Measurements from ENCODE around the gene SP6. TPM values are rescaled to one million over a fixed set of nuclear protein-coding genes. Genes with fewer than 3 reads are reported as not detected.

The SP6 gene
- total RNA-seq, 4 donors from 2014 or later = under 0.01 to 0.71 (median 0.25) TPM

- Histone ChIP-seq H3K27ac (replicated peaks in 1 of 4) (no peak overlapping the region), H3K27me3 (peaks cover 0 to 96% (median 29%) of the 10 kb centered on the region in 4 donors), H3K4me3 (no peak overlapping the region), H3K4me1 (peaks cover 5 to 9% (median 7%) of the 10 kb centered on the region in 4 donors), H3K36me3 (no peaks in the 10 kb centered on the region), H3K9me3 (no peaks in the 10 kb centered on the region)
- TF ChIP-seq POLR2AphosphoS5 (IDR thresholded peaks at IDR 0.05) (no peak), EP300 (IDR thresholded peaks at IDR 0.05) (no peak), POLR2A (IDR thresholded peaks at IDR 0.05; ENCODE audit: low read depth) (no peak), CTCF (IDR thresholded peaks at IDR 0.05) (no peak)
- no peak for DNase-seq (ENCODE audit: extremely low spot score)
- intact Hi-C loops (cut with DNase I) = no loop called here
Observed at GRCh38 chr17:47871048-47871447, 20.1 kb upstream of the SP6 start.

DNA sequence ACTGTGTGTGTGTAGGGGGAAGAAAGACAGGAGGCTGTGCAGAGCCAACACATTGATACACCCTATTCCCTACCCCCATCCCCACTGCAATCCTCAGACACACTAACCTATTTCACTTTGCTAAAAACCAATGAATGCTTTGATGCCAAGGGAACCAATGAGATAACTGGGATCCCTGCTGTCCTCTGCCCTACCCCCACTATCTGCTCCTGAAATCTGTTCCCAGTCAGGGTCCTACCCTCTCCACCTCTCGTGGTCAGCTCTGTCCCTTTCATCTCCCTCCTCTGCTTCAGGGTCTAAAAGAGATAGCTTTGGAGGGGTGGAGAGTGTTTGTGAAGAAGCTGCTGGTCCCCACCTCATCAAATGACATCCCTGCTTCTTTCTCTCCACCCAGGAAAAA, 19.1 kb upstream of the SP6 start:
- no peak for DNase-seq (ENCODE audit: extremely low spot score)
- 18% methylated on average over 1 of the region's 1 CpG for WGBS
- no peak for TF ChIP-seq CTCF (IDR thresholded peaks at IDR 0.05)
- TF ChIP-seq POLR2A (IDR thresholded peaks at IDR 0.05; ENCODE audit: low read depth) = no peak
- no peak for TF ChIP-seq POLR2AphosphoS5 (IDR thresholded peaks at IDR 0.05)
- no peak for TF ChIP-seq EP300 (IDR thresholded peaks at IDR 0.05)
- peaks cover 0 to 96% (median 25%) of the 10 kb centered on the region in 4 donors for H3K27me3 ChIP-seq
- no peak overlapping the region for H3K27ac ChIP-seq (replicated peaks in 1 of 4)
- H3K9me3 ChIP-seq = no peaks in the 10 kb centered on the region
- H3K4me3 ChIP-seq = no peak overlapping the region
- intact Hi-C loops (cut with DNase I) = no loop called here
- H3K4me1 ChIP-seq = peaks cover 5 to 9% (median 7%) of the 10 kb centered on the region in 4 donors
- no peaks in the 10 kb centered on the region for H3K36me3 ChIP-seq

- Histone ChIP-seq H3K4me3 (no peak overlapping the region), H3K36me3 (no peaks in the 10 kb centered on the region), H3K4me1 (peaks cover 5 to 9% (median 7%) of the 10 kb centered on the region in 4 donors), H3K27me3 (peaks cover 0 to 94% (median 21%) of the 10 kb centered on the region in 4 donors), H3K27ac (replicated peaks in 1 of 4) (no peak overlapping the region), H3K9me3 (no peaks in the 10 kb centered on the region)
- TF ChIP-seq POLR2AphosphoS5 (IDR thresholded peaks at IDR 0.05) = no peak
- no peak for TF ChIP-seq POLR2A (IDR thresholded peaks at IDR 0.05; ENCODE audit: low read depth)
- TF ChIP-seq EP300 (IDR thresholded peaks at IDR 0.05) = no peak
- no peak for TF ChIP-seq CTCF (IDR thresholded peaks at IDR 0.05)
- DNase-seq (ENCODE audit: extremely low spot score) = no peak
- intact Hi-C loops (cut with DNase I) = no loop called here
- whole genome bisulfite sequencing = no CpG with 5 or more reads among the region's 2 CpGs
Observed at GRCh38 chr17:47869114-47869513, 18.2 kb upstream of the SP6 start.

DNA sequence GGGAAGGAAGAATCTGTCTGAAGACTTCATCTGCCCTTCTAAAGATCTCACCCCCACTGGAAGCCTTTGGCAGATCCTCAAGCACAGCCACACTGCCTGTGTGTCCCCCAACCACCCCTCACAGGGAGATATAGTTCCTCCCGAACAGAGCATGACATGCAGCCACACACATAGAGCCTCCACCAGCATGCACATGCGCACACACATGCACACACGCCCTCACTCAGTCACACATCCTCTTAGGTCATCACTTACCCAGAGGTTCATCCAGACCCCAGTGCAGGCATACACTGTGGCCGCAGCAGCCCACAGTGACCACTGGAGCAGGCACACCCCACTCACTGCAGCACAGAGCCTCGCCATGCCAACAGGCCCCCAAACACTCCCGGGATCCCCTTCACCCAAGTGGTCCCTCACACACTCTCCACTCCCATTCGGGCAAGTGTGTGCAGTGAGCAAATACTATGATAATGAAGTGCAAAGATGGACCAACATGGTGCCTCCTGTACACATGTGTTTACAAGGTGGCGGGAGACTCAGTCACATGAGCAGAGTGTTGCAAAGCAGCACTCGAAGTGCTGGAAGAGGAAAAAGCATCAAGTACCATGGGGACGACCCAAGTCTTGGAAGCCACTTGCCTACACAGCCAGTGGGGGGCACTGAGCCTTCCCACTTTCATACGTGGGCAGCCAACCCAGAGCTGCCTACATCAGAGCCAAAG, 17.0 kb upstream of the SP6 start:
- no peak for DNase-seq (ENCODE audit: extremely low spot score)
- Histone ChIP-seq H3K36me3 (no peaks in the 10 kb centered on the region), H3K4me1 (peaks cover 5 to 9% (median 7%) of the 10 kb centered on the region in 4 donors), H3K4me3 (no peak overlapping the region), H3K27me3 (peaks cover 0 to 84% (median 18%) of the 10 kb centered on the region in 4 donors), H3K27ac (replicated peaks in 1 of 4) (no peak overlapping the region), H3K9me3 (no peaks in the 10 kb centered on the region)
- intact Hi-C loops (cut with DNase I) = no loop called here
- TF ChIP-seq POLR2A (IDR thresholded peaks at IDR 0.05; ENCODE audit: low read depth) (no peak), EP300 (IDR thresholded peaks at IDR 0.05) (no peak), CTCF (IDR thresholded peaks at IDR 0.05) (no peak), POLR2AphosphoS5 (IDR thresholded peaks at IDR 0.05) (no peak)
- WGBS = 84% methylated on average over 11 of the region's 11 CpGs

Data from esophagus muscularis mucosa (tissue), 4 donors.